Thyroid gland (tissue), 4 donors: ENCODE measurements around the gene LRIT1. TPM values are rescaled to one million over a fixed set of nuclear protein-coding genes. Genes with fewer than 3 reads are reported as not detected.
A peak's percentile ranks its signal among the peaks of the same experiment; 100 is the strongest.

ENCODE experiments used
- DNase-seq, 2 donors: peaks; one replicate each; pipeline ENCODE4 v3.0.0-alpha.2; 2019
- H3K27ac ChIP-seq, 3 donors: fragments of 200-600 bp; sonication (generic); 1 replicate in 2 of 3; 2 replicates in 1 of 3; pipeline ENCODE4 v1.5.1; 2016 to 2019; ENCODE audit warnings: mild to moderate bottlenecking in 1 of 3, moderate library complexity in 1 of 3
- H3K27me3 ChIP-seq: fragments of 200-600 bp; sonication (generic); one replicate; pipeline ENCODE4 v1.5.1; 2019
- H3K36me3 ChIP-seq, 2 donors: fragments of 200-600 bp; sonication (generic); one replicate each; pipeline ENCODE4 v1.5.1; 2016 to 2019
- H3K4me1 ChIP-seq, 2 donors: fragments of 200-600 bp; sonication (generic); one replicate each; pipeline ENCODE4 v1.5.1; 2017 to 2019
- H3K4me3 ChIP-seq, 3 donors: fragments of 200-600 bp; sonication (generic); replicated peaks in 1 of 3; 1 replicate in 2 of 3; 2 replicates in 1 of 3; pipeline ENCODE4 v1.5.1; 2016; ENCODE audit warnings: mild to moderate bottlenecking in 1 of 3
- H3K9me3 ChIP-seq: fragments of 200-600 bp; sonication (generic); one replicate; pipeline ENCODE4 v1.5.1; 2017
- CTCF ChIP-seq, 6 experiments: fragments of 200-600 bp in 3 of 6; fragments of 450-650 bp in 3 of 6; sonication (generic) in 3 of 6; IDR thresholded peaks; one replicate each; pipeline ENCODE4 v1.5.1; 2016 to 2019; ENCODE audit warnings: antibody characterized with exemption in 6 of 6, mild to moderate bottlenecking in 2 of 6, inconsistent platforms in 1 of 6, moderate library complexity in 1 of 6
- POLR2A ChIP-seq, 2 donors: fragments of 450-650 bp; IDR thresholded peaks; one replicate each; pipeline ENCODE4 v1.6.1; 2017; ENCODE audit warnings: antibody characterized with exemption in 2 of 2, mild to moderate bottlenecking in 2 of 2, moderate library complexity in 1 of 2
- WGBS, 2 donors: methylation state at CpG; one replicate each; pipeline ENCODE4 v1.1.5; 2017; 5-methylcytosine and 5-hydroxymethylcytosine counted together
- intact Hi-C: fragments of 100-400 bp; cut with DNase I; formaldehyde crosslinking; loops from one replicate; pipeline ENCODE4 v1.15.1; 2023
- total RNA-seq, 4 donors: library from RNA; depleted of rRNA; stranded (reverse); fragments of >200 nt; gene quantifications; one replicate each; pipeline ENCODE4 v1.2.3, GENCODE V29; 2016

The LRIT1 gene
- total RNA-seq, 4 donors from 2014 or later = not detected

- no peak within 1 kb of the TSS for H3K4me3 ChIP-seq
- no peak for DNase-seq
- no peak within 1 kb of the TSS for H3K27ac ChIP-seq
Observed at GRCh38 chr10:84244651-84245270, 3.4 kb upstream of the LRIT1 start, which contains the start of gene RGR. TSS of gene RGR (plus strand) at chr10:84245053. CDS start at chr10:84245091, 38 bp downstream.

GRCh38 chr10:84243759-84244158, 2.4 kb upstream of the LRIT1 start:
- no peaks in the 10 kb centered on the region for H3K9me3 ChIP-seq
- H3K36me3 ChIP-seq = no peaks in the 10 kb centered on the region
- no peak overlapping the region for H3K27ac ChIP-seq
- intact Hi-C loops = no loop called here
- no peak for DNase-seq
- H3K4me3 ChIP-seq = no peak overlapping the region
- no peaks in the 10 kb centered on the region for H3K4me1 ChIP-seq
- TF ChIP-seq CTCF (IDR thresholded peaks at IDR 0.05) = no peak
- TF ChIP-seq POLR2A (IDR thresholded peaks at IDR 0.05) = no peak
- no peaks in the 10 kb centered on the region for H3K27me3 ChIP-seq
- 93 to 100% methylated on average over 3 of the region's 3 CpGs for WGBS, 2 donors

More at GRCh38 chr10:84244651-84245270, 3.4 kb upstream of the LRIT1 start, which contains the start of gene RGR:
- TF ChIP-seq POLR2A (IDR thresholded peaks at IDR 0.05) (no peak), CTCF (IDR thresholded peaks at IDR 0.05) (no peak)
- H3K4me1 ChIP-seq = no peaks in the 10 kb centered on the region
- no peaks in the 10 kb centered on the region for H3K36me3 ChIP-seq
- H3K27me3 ChIP-seq = no peaks in the 10 kb centered on the region
- no peaks in the 10 kb centered on the region for H3K9me3 ChIP-seq
- WGBS, 2 donors = 53 to 68% methylated on average over 8 to 9 of the region's 9 CpGs
- intact Hi-C loops = no loop called here

GRCh38 chr10:84238909-84239308, 2.4 kb downstream of the LRIT1 start:
- WGBS, 2 donors = 79 to 88% methylated on average over 3 of the region's 3 CpGs

DNA sequence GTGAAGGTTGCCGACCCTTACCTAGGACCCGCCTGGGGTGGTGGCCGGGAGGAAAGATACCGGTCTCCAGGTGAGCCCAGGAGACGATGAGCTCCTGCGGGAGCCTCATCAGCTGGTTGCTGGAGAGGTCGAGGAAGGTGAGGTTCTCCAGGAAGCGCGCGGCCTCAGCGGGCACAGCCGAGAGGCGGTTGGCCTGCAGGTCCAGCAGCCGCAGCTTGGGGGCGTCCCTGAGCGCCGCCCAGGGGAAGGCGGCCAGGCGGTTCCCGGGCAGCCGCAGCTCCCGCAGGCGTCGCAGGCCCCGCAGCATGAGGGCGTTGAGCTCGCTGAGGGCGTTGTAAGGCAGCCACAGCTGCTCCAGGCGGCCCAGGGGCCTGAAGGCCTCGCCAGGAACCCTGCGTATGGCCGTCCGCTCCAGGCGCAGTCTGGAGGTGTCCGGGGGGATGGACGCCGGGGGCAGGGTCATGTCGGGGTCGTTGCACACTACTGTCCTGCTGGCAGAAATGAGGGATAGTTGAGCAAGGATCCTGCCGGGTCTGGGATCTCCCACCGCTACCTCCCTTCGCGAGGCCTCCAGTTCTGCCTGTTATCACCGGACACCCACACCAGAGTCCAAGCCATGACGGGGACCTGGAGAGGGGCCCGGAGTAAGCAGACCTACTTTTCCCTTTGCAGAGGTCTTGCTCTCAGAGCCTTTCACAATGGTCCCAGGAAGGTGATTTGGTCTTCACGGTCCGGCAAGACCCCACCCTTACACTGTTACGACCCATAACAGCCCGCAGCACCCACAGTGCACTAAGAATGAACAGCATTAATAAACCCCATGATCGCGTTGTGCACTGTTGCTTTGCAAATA, 3.9 kb downstream of the LRIT1 start:
- WGBS, 2 donors = 60 to 81% methylated on average over 17 to 21 of the region's 52 CpGs
- H3K27ac ChIP-seq = no peak overlapping the region
- intact Hi-C loops = no loop called here
- TF ChIP-seq POLR2A (IDR thresholded peaks at IDR 0.05) (no peak), CTCF (IDR thresholded peaks at IDR 0.05) (peak in 1 of 6 experiments; percentile 14)
- no peaks in the 10 kb centered on the region for H3K9me3 ChIP-seq
- H3K27me3 ChIP-seq = no peaks in the 10 kb centered on the region
- DNase-seq = no peak
- no peaks in the 10 kb centered on the region for H3K4me1 ChIP-seq
- H3K4me3 ChIP-seq = no peak overlapping the region
- H3K36me3 ChIP-seq = no peaks in the 10 kb centered on the region

More at GRCh38 chr10:84238909-84239308, 2.4 kb downstream of the LRIT1 start:
- intact Hi-C loops = no loop called here
- Histone ChIP-seq H3K9me3 (no peaks in the 10 kb centered on the region), H3K27ac (no peak overlapping the region), H3K27me3 (no peaks in the 10 kb centered on the region), H3K4me3 (no peak overlapping the region), H3K4me1 (no peaks in the 10 kb centered on the region), H3K36me3 (no peaks in the 10 kb centered on the region)
- TF ChIP-seq CTCF (IDR thresholded peaks at IDR 0.05) (no peak), POLR2A (IDR thresholded peaks at IDR 0.05) (no peak)
- DNase-seq = no peak

GRCh38 chr10:84236807-84237198, 4.5 kb downstream of the LRIT1 start:
- H3K9me3 ChIP-seq = no peaks in the 10 kb centered on the region
- DNase-seq = no peak
- no peaks in the 10 kb centered on the region for H3K36me3 ChIP-seq
- no peak for TF ChIP-seq CTCF (IDR thresholded peaks at IDR 0.05)
- no peak for TF ChIP-seq POLR2A (IDR thresholded peaks at IDR 0.05)
- H3K4me1 ChIP-seq = no peaks in the 10 kb centered on the region
- H3K4me3 ChIP-seq = no peak overlapping the region
- 85 to 90% methylated on average over 6 of the region's 6 CpGs for WGBS, 2 donors
- no peak overlapping the region for H3K27ac ChIP-seq
- H3K27me3 ChIP-seq = no peaks in the 10 kb centered on the region
- intact Hi-C loops = no loop called here
